ENCODE measurements around the gene C13orf46.
A peak's percentile ranks its signal among the peaks of the same experiment; 100 is the strongest.

Gene C13orf46

DNA sequence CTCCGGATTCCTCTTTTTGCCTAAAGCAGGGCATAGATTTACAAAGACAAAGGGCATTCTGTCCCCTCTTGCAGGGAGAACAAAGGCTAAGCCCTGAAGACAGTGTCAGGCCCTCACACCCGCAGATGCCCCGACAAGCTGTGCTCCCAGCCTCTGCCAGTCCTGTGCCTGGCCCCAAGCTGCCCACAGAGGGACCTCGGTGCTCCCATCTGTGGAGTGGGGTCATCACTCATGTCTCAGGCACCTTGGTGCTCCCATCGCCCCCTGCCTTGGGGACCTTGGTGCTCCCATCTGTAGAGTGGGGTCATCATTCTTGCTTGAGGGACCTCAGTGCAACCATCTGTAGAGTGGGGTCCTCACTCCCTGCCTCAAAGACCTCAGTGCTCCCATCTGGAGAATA is 24.3 kb downstream of the C13orf46 start:
- Mint-ChIP-seq H3K4me3 (no peak overlapping the region), H3K36me3 (peaks cover 6% of the 10 kb centered on the region), H3K27ac (no peak overlapping the region), H3K27me3 (no peaks in the 10 kb centered on the region), H3K4me1 (peaks cover 40% of the 10 kb centered on the region), H3K9me3 (peaks cover under 1% of the 10 kb centered on the region)
- no peak for ATAC-seq

GRCh38 chr13:113948034-113948742 is 25.7 kb downstream of the C13orf46 start:
- peak overlapping the region; percentile 3 for H3K4me3 Mint-ChIP-seq
- no peaks in the 10 kb centered on the region for H3K27me3 Mint-ChIP-seq
- H3K9me3 Mint-ChIP-seq = no peaks in the 10 kb centered on the region
- H3K27ac Mint-ChIP-seq = peak overlapping the region; percentile 61
- peaks cover 40% of the 10 kb centered on the region for H3K4me1 Mint-ChIP-seq
- no peaks in the 10 kb centered on the region for H3K36me3 Mint-ChIP-seq
- peak; percentile 14 for ATAC-seq

GRCh38 chr13:113947311-113948033 is 26.4 kb downstream of the C13orf46 start:
- Mint-ChIP-seq H3K4me3 (no peak overlapping the region), H3K4me1 (peaks cover 40% of the 10 kb centered on the region), H3K27ac (peak overlapping the region; percentile 61), H3K9me3 (no peaks in the 10 kb centered on the region), H3K36me3 (no peaks in the 10 kb centered on the region), H3K27me3 (no peaks in the 10 kb centered on the region)
- no peak for ATAC-seq

DNA sequence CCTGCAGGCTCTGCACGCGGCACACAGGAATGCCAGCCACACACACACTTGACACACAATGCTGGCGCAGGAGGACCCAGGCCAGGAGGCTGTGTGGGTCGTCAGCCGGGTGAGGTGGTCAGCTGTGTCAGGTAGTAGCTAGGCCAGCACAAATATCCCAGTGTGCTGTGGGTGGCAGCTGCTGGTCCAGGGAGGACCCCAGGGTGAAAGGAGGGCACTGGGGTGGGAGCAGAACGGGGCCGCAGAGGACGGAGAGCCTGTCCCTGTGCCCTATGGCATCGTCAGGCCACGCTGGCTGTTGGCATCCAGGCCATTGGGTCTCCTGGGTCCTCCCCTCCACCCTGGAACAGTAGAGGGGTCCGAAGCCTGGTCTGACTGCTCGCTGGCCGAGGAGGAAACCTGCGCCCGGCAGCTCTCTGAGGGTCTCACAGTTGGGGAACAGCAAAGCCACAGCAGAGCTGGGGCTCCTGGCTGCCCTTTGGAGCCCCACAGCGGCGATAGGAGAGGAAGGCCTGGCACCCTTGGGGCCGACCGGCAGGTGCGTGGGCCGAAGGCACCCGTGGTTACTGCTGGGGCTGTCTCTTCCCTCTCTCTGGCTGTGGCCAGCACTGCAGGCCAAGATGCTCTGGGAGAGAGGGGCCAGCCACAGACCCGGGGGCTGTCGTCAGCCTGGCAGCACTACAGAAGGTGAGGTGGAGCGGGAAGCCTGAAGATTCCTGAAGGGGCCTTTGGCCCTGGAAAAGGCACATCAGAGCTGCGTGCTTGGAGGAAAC is 27.3 kb downstream of the C13orf46 start:
- H3K4me3 Mint-ChIP-seq = no peak overlapping the region
- ATAC-seq = no peak
- peaks cover 37% of the 10 kb centered on the region for H3K4me1 Mint-ChIP-seq
- H3K9me3 Mint-ChIP-seq = no peaks in the 10 kb centered on the region
- no peaks in the 10 kb centered on the region for H3K36me3 Mint-ChIP-seq
- no peaks in the 10 kb centered on the region for H3K27me3 Mint-ChIP-seq
- no peak overlapping the region for H3K27ac Mint-ChIP-seq

DNA sequence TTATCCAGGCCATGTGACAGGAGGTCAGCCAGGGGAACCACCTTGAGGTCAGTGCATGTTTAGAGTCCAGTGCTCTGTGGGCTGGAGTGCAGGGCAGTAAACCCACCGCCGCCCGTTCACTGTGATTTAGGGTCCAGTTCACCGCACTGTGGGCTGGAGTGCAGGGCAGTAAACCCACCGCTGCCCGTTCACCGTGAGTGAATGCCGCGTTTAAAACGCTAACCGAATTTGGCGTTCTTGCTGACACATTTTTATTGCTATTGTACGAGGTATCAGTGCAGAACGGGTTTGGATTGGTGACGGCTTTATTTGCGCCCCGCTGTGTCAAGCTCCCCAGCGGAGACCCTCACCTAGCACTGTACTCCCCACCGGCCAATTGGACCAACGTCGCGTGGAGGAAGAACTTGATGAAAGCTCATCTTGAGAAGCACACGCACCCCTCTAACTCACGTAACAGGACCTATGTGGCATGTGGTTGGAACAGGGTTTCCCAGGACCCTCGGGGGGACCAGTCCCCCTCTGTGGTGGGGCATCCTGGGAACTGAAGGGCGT is 27.9 kb downstream of the C13orf46 start:
- Mint-ChIP-seq H3K4me1 (peaks cover 34% of the 10 kb centered on the region), H3K27ac (no peak overlapping the region), H3K4me3 (no peak overlapping the region), H3K9me3 (no peaks in the 10 kb centered on the region), H3K27me3 (no peaks in the 10 kb centered on the region), H3K36me3 (no peaks in the 10 kb centered on the region)
- ATAC-seq = no peak

DNA sequence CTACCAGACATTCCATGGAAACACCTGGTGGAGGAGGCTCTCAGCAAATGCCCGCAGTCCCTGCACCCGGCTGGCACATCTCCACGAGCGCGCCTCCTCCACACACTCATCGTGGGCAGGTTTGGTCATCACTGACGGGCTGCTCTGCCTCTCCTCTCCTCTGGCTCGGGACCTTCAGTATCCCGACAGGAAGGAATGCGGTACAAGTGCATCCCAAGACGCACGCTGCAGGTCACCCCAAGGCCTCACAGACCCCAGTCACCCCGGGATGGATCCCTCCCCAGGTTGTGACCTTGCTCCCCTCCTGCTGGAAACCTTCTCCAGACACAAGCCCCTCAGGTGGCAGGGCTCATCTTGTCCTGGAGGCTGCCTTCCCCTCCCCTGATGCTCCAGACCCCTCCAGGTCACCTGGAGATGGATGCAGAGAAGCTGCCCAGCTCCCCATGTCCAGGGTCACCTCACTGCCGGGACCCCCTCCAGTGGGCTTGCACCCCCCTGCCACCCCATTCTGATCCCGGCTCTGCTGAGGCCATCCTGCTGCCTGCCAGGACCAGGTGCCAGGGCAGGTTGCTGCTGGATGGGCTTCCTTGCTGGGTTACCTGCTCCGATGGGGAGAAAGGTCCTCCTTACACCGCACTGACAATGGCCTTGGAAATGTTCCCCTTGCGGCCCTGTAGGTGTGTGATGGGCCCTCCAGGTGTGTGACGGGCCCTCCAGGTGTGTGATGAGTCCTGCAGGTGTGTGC is 29.9 kb downstream of the C13orf46 start:
- no peak overlapping the region for H3K27ac Mint-ChIP-seq

DNA sequence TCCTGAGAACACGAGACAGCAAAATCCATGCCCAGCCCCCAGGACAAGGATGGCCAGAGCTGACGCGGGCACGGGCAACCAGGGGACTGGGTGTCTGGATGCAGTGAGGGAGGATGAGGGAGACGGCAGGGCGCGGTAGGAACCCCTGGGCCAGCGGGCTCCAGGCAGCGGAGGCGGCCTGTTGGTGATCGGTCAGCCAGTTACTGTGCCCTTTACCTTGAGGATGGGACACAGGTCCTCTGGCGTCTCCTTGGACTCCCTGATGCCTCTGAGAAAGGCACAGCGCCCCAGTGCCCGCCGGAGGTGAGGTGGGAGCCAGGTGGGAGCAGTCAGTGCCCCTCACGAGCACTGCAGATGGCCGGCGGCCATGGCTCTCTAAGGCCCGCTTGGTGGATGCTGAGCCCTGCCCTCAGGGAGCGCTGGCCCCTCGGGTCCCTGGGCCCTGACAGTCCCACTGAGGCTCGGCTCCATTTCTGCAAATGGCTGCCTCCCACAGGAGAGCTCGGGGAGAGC is 31.2 kb downstream of the C13orf46 start:
- Mint-ChIP-seq H3K9me3 (no peaks in the 10 kb centered on the region), H3K4me1 (peaks cover 15% of the 10 kb centered on the region), H3K4me3 (no peak overlapping the region), H3K27ac (no peak overlapping the region), H3K36me3 (no peaks in the 10 kb centered on the region), H3K27me3 (peaks cover 21% of the 10 kb centered on the region)
- no peak for ATAC-seq

More for the DNA sequence above, 29.9 kb downstream of the C13orf46 start:
- no peaks in the 10 kb centered on the region for H3K9me3 Mint-ChIP-seq
- H3K4me1 Mint-ChIP-seq = peaks cover 27% of the 10 kb centered on the region
- no peaks in the 10 kb centered on the region for H3K36me3 Mint-ChIP-seq
- ATAC-seq = no peak
- no peak overlapping the region for H3K4me3 Mint-ChIP-seq
- peaks cover 9% of the 10 kb centered on the region for H3K27me3 Mint-ChIP-seq

DNA sequence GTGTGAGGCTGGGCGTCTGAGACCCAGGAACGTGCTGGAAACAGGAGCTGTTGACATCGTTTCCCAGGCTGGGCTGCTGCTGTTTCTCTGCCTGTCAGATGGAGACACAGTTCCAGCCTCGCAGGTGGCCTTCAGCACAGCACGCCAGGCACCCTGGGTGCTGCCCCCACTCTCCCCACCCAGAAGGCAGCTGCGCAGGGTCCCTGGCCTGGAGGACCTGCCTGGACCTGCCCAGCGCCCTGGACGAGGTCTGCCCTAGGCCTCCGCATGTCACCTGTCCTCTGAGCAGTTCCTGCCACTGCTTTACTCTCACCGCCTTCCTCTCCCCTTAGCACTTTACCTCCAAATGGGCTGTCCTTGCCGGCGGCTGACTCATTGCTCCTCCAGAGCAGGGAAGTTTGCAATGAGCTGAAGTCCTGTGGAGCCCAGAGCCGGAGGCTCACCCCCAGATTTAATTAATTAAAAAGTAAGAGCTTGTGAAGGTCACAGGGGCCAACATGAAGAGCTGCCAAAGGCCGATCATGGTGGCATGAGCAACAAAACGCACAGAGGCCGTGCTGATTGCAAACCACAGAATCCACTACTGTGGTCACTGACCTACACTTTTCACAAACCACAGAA is 32.2 kb downstream of the C13orf46 start:
- Mint-ChIP-seq H3K27ac (no peak overlapping the region), H3K9me3 (no peaks in the 10 kb centered on the region), H3K27me3 (peaks cover 29% of the 10 kb centered on the region), H3K4me1 (peaks cover 6% of the 10 kb centered on the region), H3K4me3 (no peak overlapping the region), H3K36me3 (no peaks in the 10 kb centered on the region)
- ATAC-seq = no peak

DNA sequence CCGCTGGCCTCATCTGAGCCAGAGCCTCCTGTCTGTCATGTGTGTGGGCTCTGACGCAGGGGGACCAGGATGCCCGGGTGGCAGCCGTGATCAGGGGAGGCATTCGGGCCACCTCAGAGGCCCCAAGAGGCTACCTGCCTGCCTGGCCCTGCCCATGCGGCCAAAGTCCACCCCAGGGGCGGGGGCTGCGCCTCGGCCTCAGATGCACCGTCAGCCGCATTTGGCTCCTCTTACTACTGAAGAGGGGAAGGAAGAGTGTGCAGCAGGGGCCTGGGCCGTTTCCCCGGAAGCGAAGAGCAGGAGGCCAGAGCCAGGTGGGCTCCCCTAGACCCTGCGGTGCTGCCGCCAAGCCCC is 34.0 kb downstream of the C13orf46 start:
- no peaks in the 10 kb centered on the region for H3K36me3 Mint-ChIP-seq
- H3K9me3 Mint-ChIP-seq = no peaks in the 10 kb centered on the region
- H3K27ac Mint-ChIP-seq = no peak overlapping the region
- H3K4me1 Mint-ChIP-seq = no peaks in the 10 kb centered on the region
- H3K27me3 Mint-ChIP-seq = peaks cover 44% of the 10 kb centered on the region
- ATAC-seq = no peak
- no peak overlapping the region for H3K4me3 Mint-ChIP-seq

- Mint-ChIP-seq H3K27me3 (peaks cover 48% of the 10 kb centered on the region), H3K27ac (no peak overlapping the region), H3K36me3 (no peaks in the 10 kb centered on the region), H3K4me3 (no peak overlapping the region), H3K4me1 (no peaks in the 10 kb centered on the region), H3K9me3 (no peaks in the 10 kb centered on the region)
- ATAC-seq = no peak
Observed at GRCh38 chr13:113939129-113939943, 34.5 kb downstream of the C13orf46 start.

DNA sequence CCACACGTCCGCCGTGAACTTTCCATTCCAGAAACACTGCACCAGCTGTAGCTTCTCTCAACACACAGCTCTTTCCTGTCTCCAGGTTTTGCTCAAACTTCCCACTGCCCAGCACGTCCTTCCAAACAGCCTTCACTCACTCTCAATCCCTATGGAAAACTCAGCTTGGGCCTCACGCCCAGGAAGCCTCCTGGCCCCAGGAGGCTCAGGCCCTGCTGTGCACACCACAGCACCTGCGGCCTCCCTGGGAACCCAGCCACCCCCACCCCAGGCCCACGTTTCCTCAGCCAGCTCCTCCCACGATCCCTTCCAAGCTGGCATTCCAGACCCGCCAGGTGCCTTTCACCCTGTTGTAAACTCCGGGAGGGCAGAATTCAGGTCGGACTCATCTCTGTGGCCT is 35.2 kb downstream of the C13orf46 start:
- Mint-ChIP-seq H3K27me3 (peaks cover 55% of the 10 kb centered on the region), H3K27ac (no peak overlapping the region), H3K4me1 (no peaks in the 10 kb centered on the region), H3K9me3 (no peaks in the 10 kb centered on the region), H3K4me3 (no peak overlapping the region), H3K36me3 (no peaks in the 10 kb centered on the region)
- no peak for ATAC-seq

GRCh38 chr13:113938246-113938645 is 35.6 kb downstream of the C13orf46 start:
- H3K4me1 Mint-ChIP-seq = no peaks in the 10 kb centered on the region
- no peak overlapping the region for H3K4me3 Mint-ChIP-seq
- H3K27ac Mint-ChIP-seq = no peak overlapping the region
- no peak for ATAC-seq
- no peaks in the 10 kb centered on the region for H3K36me3 Mint-ChIP-seq
- H3K9me3 Mint-ChIP-seq = no peaks in the 10 kb centered on the region
- peaks cover 58% of the 10 kb centered on the region for H3K27me3 Mint-ChIP-seq

DNA sequence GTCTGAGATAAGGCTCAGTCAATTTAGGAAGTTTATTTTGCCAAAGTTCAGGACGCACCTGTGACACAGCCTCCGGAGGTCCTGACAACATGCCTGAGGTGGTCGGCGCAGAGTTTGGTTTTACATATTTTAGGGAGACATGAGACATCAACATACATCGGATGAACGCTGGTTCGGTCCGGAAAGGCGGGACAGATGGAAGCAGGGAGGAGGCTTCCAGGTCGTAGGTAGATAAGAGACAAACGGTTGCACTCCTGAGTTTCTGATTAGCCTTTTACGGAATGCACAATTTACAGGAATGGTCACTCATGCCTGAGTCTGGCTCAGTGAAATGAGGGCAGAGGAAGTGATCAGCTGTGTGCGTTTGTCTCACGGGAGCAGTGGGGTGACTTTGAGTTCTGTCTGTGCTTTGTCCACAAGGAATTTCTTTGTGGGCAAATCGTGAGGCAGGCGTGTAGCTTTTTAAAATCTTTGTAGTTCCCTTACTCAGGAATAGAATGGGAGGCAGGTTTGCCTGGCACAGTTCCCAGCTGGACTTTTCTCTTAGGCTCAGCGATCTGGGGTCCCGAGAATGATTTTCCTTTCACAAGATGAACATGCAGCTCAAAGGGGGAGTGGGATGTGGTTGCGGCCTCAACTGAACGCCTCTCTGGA is 36.2 kb downstream of the C13orf46 start:
- no peaks in the 10 kb centered on the region for H3K4me1 Mint-ChIP-seq
- no peaks in the 10 kb centered on the region for H3K9me3 Mint-ChIP-seq
- H3K27me3 Mint-ChIP-seq = peaks cover 64% of the 10 kb centered on the region
- no peak overlapping the region for H3K27ac Mint-ChIP-seq
- no peak overlapping the region for H3K4me3 Mint-ChIP-seq
- no peaks in the 10 kb centered on the region for H3K36me3 Mint-ChIP-seq
- ATAC-seq = no peak

Data from stimulated activated memory B cell treated with anti-CD40 and anti-IgM and Interleukin-4, amounts not matched to agents 10 μg/mL and 1 μg/mL and 100 μg/mL, for 72 hours (primary cell).